ENCODE data around the gene EHMT1.

DNA sequence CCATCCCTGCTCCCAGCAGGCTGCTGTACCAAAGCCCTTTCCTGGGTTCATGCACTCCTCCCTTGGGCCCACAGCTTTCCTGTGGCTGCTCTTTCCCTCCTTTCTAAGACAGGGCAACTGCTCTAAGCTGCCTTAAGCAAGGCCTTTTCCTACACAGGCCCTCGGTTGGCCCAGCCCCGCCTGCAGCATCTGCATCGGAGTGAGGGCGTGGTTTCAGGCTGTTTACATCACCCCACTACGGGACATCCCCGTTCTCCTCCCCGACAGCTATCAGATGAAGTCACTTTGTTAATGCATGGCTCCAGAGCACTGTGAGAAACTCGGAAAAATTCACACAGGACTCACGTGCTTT lies 43.5 kb upstream of the EHMT1 start:
- TF ChIP-seq ZNF274 (IDR thresholded peaks at IDR 0.05; ENCODE audit: borderline replicate concordance, extremely low read depth, low read length) (no peak), JUN (IDR thresholded peaks at IDR 0.05; ENCODE audit: low read depth, low read length) (no peak), GABPA (IDR thresholded peaks at IDR 0.05; ENCODE audit: borderline replicate concordance, insufficient read depth, low read length) (no peak), TBP (IDR thresholded peaks at IDR 0.05; ENCODE audit: low read depth, low read length) (no peak), EZH2 (IDR thresholded peaks at IDR 0.05; ENCODE audit: low read depth, low read length, severe bottlenecking) (no peak), POLR2A (IDR thresholded peaks at IDR 0.05; ENCODE audit: control extremely low read depth in 1 of 2, low read depth in 2 of 2, low read length in 2 of 2) (no peak), CTCF (IDR thresholded peaks at IDR 0.05; ENCODE audit: control extremely low read depth in 1 of 3, insufficient read depth in 1 of 3, low read depth in 1 of 3, low read length in 3 of 3) (no peak), SP2 (IDR thresholded peaks at IDR 0.05; ENCODE audit: low read length) (no peak), RFX5 (IDR thresholded peaks at IDR 0.05; ENCODE audit: borderline replicate concordance, low read depth, low read length) (no peak), EP300 (IDR thresholded peaks at IDR 0.05; ENCODE audit: borderline replicate concordance in 1 of 2, low read depth in 2 of 2, low read length in 2 of 2) (no peak), FOSL1 (IDR thresholded peaks at IDR 0.05; ENCODE audit: insufficient read depth, low read depth, low read length) (no peak), CEBPB (IDR thresholded peaks at IDR 0.05; ENCODE audit: low read depth, low read length) (no peak), YY1 (IDR thresholded peaks at IDR 0.05; ENCODE audit: low read depth, low read length) (no peak), BRCA1 (IDR thresholded peaks at IDR 0.05; ENCODE audit: low read depth, low read length) (no peak)

All from H1 (cell line).